Hepatocyte (in vitro differentiated cells): ENCODE measurements around the gene CMIP. TPM values are rescaled to one million over a fixed set of nuclear protein-coding genes. Genes with fewer than 3 reads are reported as not detected.

Experiments used
- DNase-seq: peaks from one replicate; pipeline ENCODE4 v3.0.0-alpha.2; 2016; ENCODE audit warnings: low spot score
- H2AFZ ChIP-seq: fragments of 200-600 bp; sonication (generic); 2 replicates; pipeline ENCODE4 v1.6.0; 2016; ENCODE audit warnings: antibody characterized with exemption, mild to moderate bottlenecking
- H3K27ac ChIP-seq: fragments of 200-600 bp; sonication (generic); 2 replicates; pipeline ENCODE4 v1.5.1; 2016; ENCODE audit warnings: mild to moderate bottlenecking
- H3K27me3 ChIP-seq: fragments of 200-600 bp; sonication (generic); 2 replicates; pipeline ENCODE4 v1.6.1; 2016
- H3K36me3 ChIP-seq: fragments of 200-600 bp; sonication (generic); replicated peaks from 2 replicates; pipeline ENCODE4 v1.5.1; 2016; ENCODE audit warnings: low read depth; ENCODE audit not compliant: insufficient read depth
- H3K4me1 ChIP-seq: fragments of 200-600 bp; sonication (generic); 2 replicates; pipeline ENCODE4 v1.5.1; 2016; ENCODE audit warnings: mild to moderate bottlenecking, moderate library complexity; ENCODE audit not compliant: insufficient read depth
- H3K4me2 ChIP-seq: fragments of 200-600 bp; sonication (generic); 2 replicates; pipeline ENCODE4 v1.6.0; 2016
- H3K4me3 ChIP-seq: fragments of 200-600 bp; sonication (generic); 2 replicates; pipeline ENCODE4 v1.5.1; 2016; ENCODE audit warnings: mild to moderate bottlenecking
- H3K79me2 ChIP-seq: fragments of 200-600 bp; sonication (generic); 2 replicates; pipeline ENCODE4 v1.6.0; 2017; ENCODE audit warnings: mild to moderate bottlenecking
- H3K9me2 ChIP-seq: fragments of 200-600 bp; sonication (generic); replicated peaks from 2 replicates; pipeline ENCODE4 v1.6.0; 2017; ENCODE audit warnings: mild to moderate bottlenecking; ENCODE audit not compliant: insufficient read depth
- H3K9me3 ChIP-seq: fragments of 200-600 bp; sonication (generic); 2 replicates; pipeline ENCODE4 v1.5.1; 2016; ENCODE audit warnings: low read depth, mild to moderate bottlenecking
- H4K20me1 ChIP-seq: fragments of 200-600 bp; sonication (generic); 2 replicates; pipeline ENCODE4 v1.6.0; 2016; ENCODE audit warnings: mild to moderate bottlenecking; ENCODE audit not compliant: insufficient read depth, poor library complexity, severe bottlenecking
- EZH2 ChIP-seq: fragments of 200-600 bp; sonication (generic); IDR thresholded peaks from 2 replicates; pipeline ENCODE4 v1.6.1; 2016; ENCODE audit warnings: antibody characterized with exemption, mild to moderate bottlenecking, borderline replicate concordance
- EZH2phosphoT487 ChIP-seq: fragments of 200-600 bp; sonication (generic); IDR thresholded peaks from one replicate; pipeline ENCODE4 v1.6.1; 2018; ENCODE audit warnings: antibody characterized with exemption, mild to moderate bottlenecking, low read depth, moderate library complexity; ENCODE audit not compliant: unreplicated experiment, severe bottlenecking
- WGBS: methylation state at CpG from one replicate; pipeline ENCODE4 v1.1.6; 2016; ENCODE audit warnings: low lambda C conversion rate; ENCODE audit errors: missing lambda C conversion rate; 5-methylcytosine and 5-hydroxymethylcytosine counted together
- polyA plus RNA-seq: library from polyadenylated mRNA; unstranded; fragments of >200 nt; fragmentation: Nextera tagmentation; extraction: Ambion mirVana; gene quantifications from 2 replicates; pipeline ENCODE4 v1.2.1, GENCODE V29; 2016
- total RNA-seq: library from RNA; depleted of rRNA; stranded (reverse); fragments of >200 nt; gene quantifications from 2 replicates; pipeline ENCODE4 v1.2.3, GENCODE V29; 2014
- TF ChIP-seq, protein P1 (sequence below): fragments of 200-600 bp; sonication (generic); IDR thresholded peaks from 2 replicates; pipeline ENCODE4 v1.5.1; 2016; ENCODE audit warnings: antibody characterized with exemption, mild to moderate bottlenecking; ENCODE audit not compliant: poor library complexity

The CMIP gene
- total and polyA plus RNA-seq, 2 experiments from 2014 or later: 5.8 to 17.8 TPM

DNA sequence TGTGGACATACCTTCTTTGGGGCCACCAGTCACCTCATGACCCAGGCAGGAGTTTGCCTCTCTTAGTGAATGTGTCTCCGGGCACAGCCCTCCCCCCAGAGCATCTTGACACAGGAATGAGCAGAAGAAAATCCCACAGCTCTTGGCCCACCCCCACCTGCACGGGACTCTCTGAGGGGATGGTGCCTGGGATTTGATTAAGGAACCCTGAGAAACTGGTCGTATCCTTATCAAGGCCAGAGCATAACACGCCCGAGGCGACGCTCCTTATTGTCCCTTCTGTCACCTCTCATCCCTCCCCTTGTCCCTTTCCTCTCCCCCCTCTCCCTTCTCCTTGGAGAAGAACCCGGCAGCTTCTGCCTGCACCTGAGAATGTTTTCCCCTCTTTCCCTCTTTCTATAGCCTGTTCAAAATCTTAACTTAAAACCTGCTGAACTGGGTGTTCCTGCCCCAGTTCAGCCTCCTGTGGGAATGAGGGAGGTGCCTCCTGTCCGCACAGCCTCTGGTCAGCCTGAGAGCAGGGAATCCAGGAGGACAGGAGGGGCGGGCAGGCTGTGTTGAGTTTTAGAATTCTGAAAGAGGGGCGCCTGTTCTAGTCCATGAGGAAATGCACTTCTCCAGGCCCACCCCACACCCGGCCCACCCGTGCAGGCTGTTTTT lies 193.8 kb downstream of the CMIP start:
- Histone ChIP-seq H3K27ac (no peak overlapping the region), H4K20me1 (peaks cover 11% of the 10 kb centered on the region), H3K4me1 (peaks cover 14% of the 10 kb centered on the region), H3K36me3 (no peaks in the 10 kb centered on the region), H2AFZ (no peak overlapping the region), H3K4me2 (no peak overlapping the region), H3K9me2 (no peaks in the 10 kb centered on the region), H3K27me3 (no peaks in the 10 kb centered on the region), H3K79me2 (peaks cover 54% of the 10 kb centered on the region), H3K4me3 (no peak overlapping the region), H3K9me3 (no peaks in the 10 kb centered on the region)
- 70% methylated on average over 13 of the region's 13 CpGs for WGBS
- TF ChIP-seq EZH2 (no peak), EZH2phosphoT487 (no peak)
- TF ChIP-seq, protein P1, sequence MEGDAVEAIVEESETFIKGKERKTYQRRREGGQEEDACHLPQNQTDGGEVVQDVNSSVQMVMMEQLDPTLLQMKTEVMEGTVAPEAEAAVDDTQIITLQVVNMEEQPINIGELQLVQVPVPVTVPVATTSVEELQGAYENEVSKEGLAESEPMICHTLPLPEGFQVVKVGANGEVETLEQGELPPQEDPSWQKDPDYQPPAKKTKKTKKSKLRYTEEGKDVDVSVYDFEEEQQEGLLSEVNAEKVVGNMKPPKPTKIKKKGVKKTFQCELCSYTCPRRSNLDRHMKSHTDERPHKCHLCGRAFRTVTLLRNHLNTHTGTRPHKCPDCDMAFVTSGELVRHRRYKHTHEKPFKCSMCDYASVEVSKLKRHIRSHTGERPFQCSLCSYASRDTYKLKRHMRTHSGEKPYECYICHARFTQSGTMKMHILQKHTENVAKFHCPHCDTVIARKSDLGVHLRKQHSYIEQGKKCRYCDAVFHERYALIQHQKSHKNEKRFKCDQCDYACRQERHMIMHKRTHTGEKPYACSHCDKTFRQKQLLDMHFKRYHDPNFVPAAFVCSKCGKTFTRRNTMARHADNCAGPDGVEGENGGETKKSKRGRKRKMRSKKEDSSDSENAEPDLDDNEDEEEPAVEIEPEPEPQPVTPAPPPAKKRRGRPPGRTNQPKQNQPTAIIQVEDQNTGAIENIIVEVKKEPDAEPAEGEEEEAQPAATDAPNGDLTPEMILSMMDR: no peak
- DNase-seq: no peak

DNA sequence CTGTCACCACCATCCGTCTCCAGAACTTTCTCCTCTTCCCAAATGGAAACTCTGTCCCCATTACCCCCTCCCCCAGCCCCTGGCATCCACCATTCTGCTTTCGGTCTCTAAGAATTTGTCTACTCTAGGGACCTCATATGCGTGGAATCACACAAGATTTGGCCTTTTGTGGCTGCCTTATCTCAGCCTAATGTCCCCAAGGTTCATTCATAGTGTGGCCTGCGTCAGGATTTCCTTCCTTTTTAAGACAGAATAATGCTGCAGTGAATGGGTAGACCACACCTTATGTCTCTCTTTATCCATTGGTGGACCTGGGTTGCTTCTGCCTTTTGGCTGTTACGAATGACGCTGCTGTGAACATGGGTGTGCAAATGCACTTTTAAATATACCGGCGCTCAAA lies 194.7 kb downstream of the CMIP start:
- Histone ChIP-seq H3K27me3 (no peaks in the 10 kb centered on the region), H3K4me3 (no peak overlapping the region), H3K9me3 (no peaks in the 10 kb centered on the region), H4K20me1 (peaks cover 11% of the 10 kb centered on the region), H3K9me2 (no peaks in the 10 kb centered on the region), H3K79me2 (peaks cover 61% of the 10 kb centered on the region), H3K4me1 (peaks cover 9% of the 10 kb centered on the region), H3K36me3 (no peaks in the 10 kb centered on the region), H3K27ac (no peak overlapping the region), H3K4me2 (no peak overlapping the region), H2AFZ (no peak overlapping the region)
- 95% methylated on average over 8 of the region's 8 CpGs for WGBS
- DNase-seq: no peak
- TF ChIP-seq, protein P1: no peak
- TF ChIP-seq EZH2phosphoT487 (no peak), EZH2 (no peak)

DNA sequence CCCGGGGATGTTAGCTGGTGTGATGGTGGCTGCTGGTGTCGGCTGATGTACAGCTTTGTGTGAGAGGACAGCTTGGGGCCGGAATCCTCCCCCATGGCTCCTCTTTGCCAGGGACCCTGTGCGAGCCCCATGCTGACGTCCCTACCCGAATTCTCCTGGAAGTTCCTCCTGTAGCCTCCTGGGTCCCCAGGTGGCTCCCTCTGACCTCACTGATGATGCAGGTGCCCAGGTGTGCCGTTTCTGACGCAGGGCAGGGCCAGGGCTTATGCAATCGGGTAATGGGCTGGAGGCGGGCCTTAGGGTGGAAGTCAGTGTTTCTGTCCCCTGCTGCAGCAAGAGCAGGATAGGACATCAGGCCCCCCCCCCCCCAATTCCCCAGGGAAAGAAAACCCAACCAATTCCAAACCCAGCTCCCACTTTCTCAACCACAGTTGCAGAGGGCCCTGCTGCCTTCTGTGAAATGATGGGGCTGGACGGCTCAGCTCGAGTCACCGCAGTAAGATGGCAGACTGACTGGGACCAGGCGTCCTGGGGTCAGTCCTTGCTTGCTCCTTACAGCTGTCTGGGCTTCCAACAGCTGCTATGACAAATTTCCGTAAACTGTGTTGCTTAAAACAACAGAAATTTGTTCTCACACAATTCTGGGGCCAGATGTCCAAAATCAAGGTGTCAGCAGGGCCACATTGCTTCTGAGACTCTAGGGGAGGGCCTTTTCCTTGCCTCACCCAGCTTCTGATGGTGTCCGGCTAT lies 195.5 kb downstream of the CMIP start:
- no peak overlapping the region for H3K4me3 ChIP-seq
- H2AFZ ChIP-seq: no peak overlapping the region
- H3K79me2 ChIP-seq: peaks cover 60% of the 10 kb centered on the region
- H3K27me3 ChIP-seq: no peaks in the 10 kb centered on the region
- no peaks in the 10 kb centered on the region for H3K9me3 ChIP-seq
- 97% methylated on average over 16 of the region's 16 CpGs for WGBS
- no peak overlapping the region for H3K4me2 ChIP-seq
- DNase-seq: no peak
- no peaks in the 10 kb centered on the region for H3K9me2 ChIP-seq
- no peak for TF ChIP-seq EZH2
- TF ChIP-seq, protein P1: no peak
- no peak for TF ChIP-seq EZH2phosphoT487
- no peak overlapping the region for H3K27ac ChIP-seq
- peaks cover under 1% of the 10 kb centered on the region for H3K4me1 ChIP-seq
- H3K36me3 ChIP-seq: no peaks in the 10 kb centered on the region
- peaks cover 11% of the 10 kb centered on the region for H4K20me1 ChIP-seq
